ENCODE measurements around the gene SYTL2. TPM values are rescaled to one million over a fixed set of nuclear protein-coding genes. Genes with fewer than 3 reads are reported as not detected.
"Not testable (repeated sequence)": the region's sequence is repeated elsewhere in the genome, so short reads cannot be mapped to it uniquely, and the experiment has no call there.

The SYTL2 gene
- total RNA-seq, 1 experiment from 2014 or later, result 57.1 TPM

- BruUV-seq (replicated peaks), result no TSS peak
- H3K4me1 ChIP-seq (ENCODE audit: insufficient read depth, low read length), result peaks cover 36% of the 10 kb centered on the region
- POLR2A ChIA-PET (ENCODE audit: unreplicated experiment), result interaction anchor here (0.5 kb wide), 1 partner anchor 395 kb away, joined by 3 read pairs; no protein-coding TSS in a partner anchor
These were observed 26.3 kb downstream of the SYTL2 start for GRCh38 chr11:85784480-85785265.

GRCh38 chr11:85783758-85784157 lies 27.2 kb downstream of the SYTL2 start:
- Histone ChIP-seq H2AFZ (ENCODE audit: low read length) (no peak overlapping the region), H3F3A (ENCODE audit: low read length, unreplicated experiment) (peaks cover 9% of the 10 kb centered on the region), H3K9me3 (ENCODE audit: low read length) (no peaks in the 10 kb centered on the region), H3K79me2 (ENCODE audit: low read length) (peaks cover 13% of the 10 kb centered on the region; the same call in 1 of the 2 replicates), H4K20me1 (ENCODE audit: low read length) (no peaks in the 10 kb centered on the region), H3K4me3 (ENCODE audit: low read length) (no peak overlapping the region), H3K9ac (ENCODE audit: low read length) (no peak overlapping the region), H3K36me3 (ENCODE audit: low read depth, low read length) (no peaks in the 10 kb centered on the region), H3K4me2 (ENCODE audit: low read length) (no peak overlapping the region), H3K27ac (ENCODE audit: low read length) (no peak overlapping the region), H3K4me1 (ENCODE audit: insufficient read depth, low read length) (peaks cover 32% of the 10 kb centered on the region), H3K9me2 (replicated peaks; ENCODE audit: low read length) (no peaks in the 10 kb centered on the region), H3K27me3 (ENCODE audit: low read length) (no peaks in the 10 kb centered on the region)
- BruUV-seq (replicated peaks), result no TSS peak
- intact Hi-C loops (cut with micrococcal nuclease), result no loop called here
- no peak for DNase-seq
- TF ChIP-seq CTCF (conservative IDR thresholded peaks at IDR 0.05; ENCODE audit: low read depth, low read length), result no peak
- no peak for TF ChIP-seq EZH2phosphoT487 (IDR thresholded peaks at IDR 0.05; ENCODE audit: borderline replicate concordance, low read length)
- TF ChIP-seq EZH2 (IDR thresholded peaks at IDR 0.05; ENCODE audit: low read length, unreplicated experiment), result no peak
- ChIA-PET POLR2A (ENCODE audit: unreplicated experiment) (no interaction called here), CTCF (no interaction called here)
- ATAC-seq, result no peak

More at GRCh38 chr11:85784480-85785265, 26.3 kb downstream of the SYTL2 start:
- CTCF ChIA-PET, result no interaction called here
- Histone ChIP-seq H3K79me2 (ENCODE audit: low read length) (peaks cover 17% of the 10 kb centered on the region; the same call in 1 of the 2 replicates), H3K27me3 (ENCODE audit: low read length) (no peaks in the 10 kb centered on the region), H3K9me2 (replicated peaks; ENCODE audit: low read length) (no peaks in the 10 kb centered on the region), H3K9me3 (ENCODE audit: low read length) (no peaks in the 10 kb centered on the region), H2AFZ (ENCODE audit: low read length) (no peak overlapping the region), H3K27ac (ENCODE audit: low read length) (no peak overlapping the region), H3K36me3 (ENCODE audit: low read depth, low read length) (no peaks in the 10 kb centered on the region), H4K20me1 (ENCODE audit: low read length) (no peaks in the 10 kb centered on the region), H3K4me3 (ENCODE audit: low read length) (no peak overlapping the region), H3K4me2 (ENCODE audit: low read length) (no peak overlapping the region), H3F3A (ENCODE audit: low read length, unreplicated experiment) (peaks cover 9% of the 10 kb centered on the region), H3K9ac (ENCODE audit: low read length) (no peak overlapping the region)
- ATAC-seq (no peak), DNase-seq (no peak)
- TF ChIP-seq EZH2 (IDR thresholded peaks at IDR 0.05; ENCODE audit: low read length, unreplicated experiment) (no peak), EZH2phosphoT487 (IDR thresholded peaks at IDR 0.05; ENCODE audit: borderline replicate concordance, low read length) (no peak), CTCF (conservative IDR thresholded peaks at IDR 0.05; ENCODE audit: low read depth, low read length) (no peak)
- intact Hi-C loops (cut with micrococcal nuclease), result loop anchor here (5.0 kb wide), 1 partner anchor 42 kb away; no protein-coding TSS in a partner anchor

- H3K36me3 ChIP-seq (ENCODE audit: low read depth, low read length); BruUV-seq (replicated peaks); H3K4me3 ChIP-seq (ENCODE audit: low read length); H3F3A ChIP-seq (ENCODE audit: low read length, unreplicated experiment); H4K20me1 ChIP-seq (ENCODE audit: low read length); H3K9me2 ChIP-seq (replicated peaks; ENCODE audit: low read length); H3K4me2 ChIP-seq (ENCODE audit: low read length); H3K79me2 ChIP-seq (ENCODE audit: low read length); H3K27me3 ChIP-seq (ENCODE audit: low read length); H3K9ac ChIP-seq (ENCODE audit: low read length); intact Hi-C loops (cut with micrococcal nuclease); DNase-seq; CTCF ChIA-PET; POLR2A ChIA-PET (ENCODE audit: unreplicated experiment); H2AFZ ChIP-seq (ENCODE audit: low read length); ATAC-seq; H3K9me3 ChIP-seq (ENCODE audit: low read length): not testable (repeated sequence)
- Histone ChIP-seq H3K4me1 (ENCODE audit: insufficient read depth, low read length) (peaks cover 16% of the 10 kb centered on the region), H3K27ac (ENCODE audit: low read length) (0 out of 2 replicates have a peak overlapping the region, but pooled peaks have one; percentile 24)
These were observed 30.0 kb downstream of the SYTL2 start for GRCh38 chr11:85780780-85781517.

Data from PC-3 (cell line).